ENCODE data around the gene SCGN. TPM values are rescaled to one million over a fixed set of nuclear protein-coding genes. Genes with fewer than 3 reads are reported as not detected.

SCGN gene
- total and polyA plus RNA-seq, 4 experiments from 2014 or later = not detected

Other genes starting within 250 kb of the SCGN start
- not detected for gene SLC17A4, start 102.5 kb downstream of the SCGN start, total RNA-seq
- not detected for gene SLC17A4, start 102.5 kb downstream of the SCGN start, polyA plus RNA-seq
- under 1 TPM in 1 of 2 experiments, not detected in 1; 0.19 TPM for gene SLC17A1, start 179.8 kb downstream of the SCGN start, total RNA-seq
- not detected for gene SLC17A1, start 179.8 kb downstream of the SCGN start, polyA plus RNA-seq
- under 1 TPM; 0.81 to 1.00 TPM for gene SLC17A3, start 222.0 kb downstream of the SCGN start, total RNA-seq
- gene SLC17A3, start 222.0 kb downstream of the SCGN start, polyA plus RNA-seq = under 1 TPM in 1 of 2 donors, not detected in 1; 0.75 TPM

Data from CD4-positive, alpha-beta memory T cell (primary cell).